ENCODE data around the gene SRBD1.

SRBD1 gene

GRCh38 chr2:45591073-45591472 lies 20.0 kb downstream of the SRBD1 start:
- peaks cover 0 to 22% (median 4%) of the 10 kb centered on the region in 11 experiments; a peak in 10 of 22 replicates for H3K9me3 ChIP-seq (replicated peaks in 1 of 11)
- TF ChIP-seq Cebpa-rat (IDR thresholded peaks at IDR 0.05) = no peak
- no peak overlapping the region for H3K9ac ChIP-seq
- no peak overlapping the region for H3K4me2 ChIP-seq
- peaks cover 7 to 55% (median 46%) of the 10 kb centered on the region in 11 experiments for H3K36me3 ChIP-seq
- H3K4me3 ChIP-seq = no peak overlapping the region
- no peaks in the 10 kb centered on the region for H3K27me3 ChIP-seq
- H3K4me1 ChIP-seq = peaks cover 0 to 23% (median 5%) of the 10 kb centered on the region in 10 experiments; a peak in 10 of 20 replicates
- no peak overlapping the region for H3K27ac ChIP-seq
- peaks cover 0 to 8% (median 0%) of the 10 kb centered on the region in 11 experiments; a peak in 3 of 22 replicates for H4K20me1 ChIP-seq

GRCh38 chr2:45588158-45588829 lies 22.8 kb downstream of the SRBD1 start:
- H3K9me3 ChIP-seq (replicated peaks in 1 of 11) = peaks cover 0 to 22% (median 4%) of the 10 kb centered on the region in 11 experiments; a peak in 10 of 22 replicates
- H3K27me3 ChIP-seq = no peaks in the 10 kb centered on the region
- TF ChIP-seq Cebpa-rat (IDR thresholded peaks at IDR 0.05) = no peak
- H3K36me3 ChIP-seq = peaks cover 7 to 42% (median 30%) of the 10 kb centered on the region in 11 experiments
- H3K4me1 ChIP-seq = peaks cover 0 to 19% (median 4%) of the 10 kb centered on the region in 10 experiments; a peak in 9 of 20 replicates
- H3K4me2 ChIP-seq = peak overlapping the region in 1 of 11 experiments; percentile 22; a peak in 2 of 22 replicates
- no peak overlapping the region for H3K4me3 ChIP-seq
- no peaks in the 10 kb centered on the region; a peak in 1 of 22 replicates for H4K20me1 ChIP-seq
- H3K9ac ChIP-seq = no peak overlapping the region
- no peak overlapping the region for H3K27ac ChIP-seq

GRCh38 chr2:45586600-45586999 lies 24.5 kb downstream of the SRBD1 start:
- Histone ChIP-seq H3K4me1 (peaks cover 0 to 24% (median 4%) of the 10 kb centered on the region in 10 experiments; a peak in 9 of 20 replicates), H3K9me3 (replicated peaks in 1 of 11) (peaks cover 0 to 11% (median 3%) of the 10 kb centered on the region in 11 experiments; a peak in 7 of 22 replicates), H3K36me3 (peaks cover 3 to 30% (median 16%) of the 10 kb centered on the region in 11 experiments; a peak in 18 of 22 replicates), H3K27me3 (no peaks in the 10 kb centered on the region), H3K4me3 (no peak overlapping the region), H4K20me1 (no peaks in the 10 kb centered on the region; a peak in 1 of 22 replicates), H3K4me2 (no peak overlapping the region), H3K27ac (no peak overlapping the region), H3K9ac (no peak overlapping the region)
- no peak for TF ChIP-seq Cebpa-rat (IDR thresholded peaks at IDR 0.05)

- no peak for TF ChIP-seq Cebpa-rat (IDR thresholded peaks at IDR 0.05)
- H3K9ac ChIP-seq = no peak overlapping the region
- H3K36me3 ChIP-seq = peaks cover 4 to 30% (median 12%) of the 10 kb centered on the region in 11 experiments; a peak in 14 of 22 replicates
- H3K9me3 ChIP-seq (replicated peaks in 1 of 11) = peaks cover 0 to 3% (median 0%) of the 10 kb centered on the region in 11 experiments; a peak in 1 of 22 replicates
- H3K27me3 ChIP-seq = no peaks in the 10 kb centered on the region
- H3K4me3 ChIP-seq = no peak overlapping the region
- H3K4me2 ChIP-seq = no peak overlapping the region
- H3K4me1 ChIP-seq = peaks cover 0 to 24% (median 4%) of the 10 kb centered on the region in 10 experiments; a peak in 9 of 20 replicates
- H4K20me1 ChIP-seq = no peaks in the 10 kb centered on the region; a peak in 1 of 22 replicates
- H3K27ac ChIP-seq = no peak overlapping the region
Measured at GRCh38 chr2:45585267-45585861, 25.7 kb downstream of the SRBD1 start.

- H3K4me1 ChIP-seq = peaks cover 2 to 28% (median 5%) of the 10 kb centered on the region in 10 experiments; a peak in 11 of 20 replicates
- H3K4me2 ChIP-seq = peak overlapping the region in 1 of 11 experiments; percentile 22; a peak in 2 of 22 replicates
Measured at GRCh38 chr2:45583977-45584376, 27.1 kb downstream of the SRBD1 start.

GRCh38 chr2:45582522-45582921 lies 28.5 kb downstream of the SRBD1 start:
- TF ChIP-seq Cebpa-rat (IDR thresholded peaks at IDR 0.05) = no peak
- Histone ChIP-seq H4K20me1 (no peaks in the 10 kb centered on the region), H3K4me3 (no peak overlapping the region), H3K27me3 (no peaks in the 10 kb centered on the region), H3K4me2 (peak overlapping the region in 1 of 11 experiments; percentile 37; a peak in 1 of 22 replicates), H3K4me1 (peaks cover 0 to 25% (median 6%) of the 10 kb centered on the region in 10 experiments; a peak in 10 of 20 replicates), H3K9ac (no peak overlapping the region), H3K9me3 (replicated peaks in 1 of 11) (no peaks in the 10 kb centered on the region), H3K27ac (no peak overlapping the region), H3K36me3 (peaks cover 0 to 26% (median 11%) of the 10 kb centered on the region in 11 experiments; a peak in 11 of 22 replicates)

More at GRCh38 chr2:45583977-45584376, 27.1 kb downstream of the SRBD1 start:
- Histone ChIP-seq H3K9ac (0 out of 22 replicates have a peak overlapping the region, but pooled peaks of 1 of the 11 experiments have one; percentile 10), H3K9me3 (replicated peaks in 1 of 11) (no peaks in the 10 kb centered on the region), H3K4me3 (no peak overlapping the region), H3K27me3 (no peaks in the 10 kb centered on the region), H3K27ac (no peak overlapping the region), H4K20me1 (no peaks in the 10 kb centered on the region; a peak in 1 of 22 replicates), H3K36me3 (peaks cover 0 to 26% (median 11%) of the 10 kb centered on the region in 11 experiments; a peak in 11 of 22 replicates)
- TF ChIP-seq Cebpa-rat (IDR thresholded peaks at IDR 0.05) = no peak

- no peak for TF ChIP-seq Cebpa-rat (IDR thresholded peaks at IDR 0.05)
- Histone ChIP-seq H3K4me1 (peaks cover 0 to 22% (median 8%) of the 10 kb centered on the region in 10 experiments; a peak in 9 of 20 replicates), H3K9ac (no peak overlapping the region), H3K4me3 (no peak overlapping the region), H3K27ac (no peak overlapping the region), H3K27me3 (no peaks in the 10 kb centered on the region), H3K9me3 (replicated peaks in 1 of 11) (no peaks in the 10 kb centered on the region), H3K36me3 (peaks cover 13 to 54% (median 22%) of the 10 kb centered on the region in 11 experiments; a peak in 20 of 22 replicates), H3K4me2 (peak overlapping the region in 2 of 11 experiments; percentile 33 to 41; a peak in 1 of 22 replicates), H4K20me1 (no peaks in the 10 kb centered on the region)
Measured at GRCh38 chr2:45578056-45578843, 32.8 kb downstream of the SRBD1 start.

GRCh38 chr2:45577441-45577840 lies 33.6 kb downstream of the SRBD1 start:
- no peak overlapping the region for H3K4me3 ChIP-seq

More at GRCh38 chr2:45577441-45577840, 33.6 kb downstream of the SRBD1 start:
- peaks cover 0 to 5% (median 3%) of the 10 kb centered on the region in 11 experiments; a peak in 12 of 22 replicates for H3K9me3 ChIP-seq (replicated peaks in 1 of 11)
- H3K9ac ChIP-seq = no peak overlapping the region
- peaks cover 0 to 21% (median 7%) of the 10 kb centered on the region in 10 experiments; a peak in 9 of 20 replicates for H3K4me1 ChIP-seq
- no peaks in the 10 kb centered on the region for H4K20me1 ChIP-seq
- no peak overlapping the region for H3K27ac ChIP-seq
- no peak for TF ChIP-seq Cebpa-rat (IDR thresholded peaks at IDR 0.05)
- H3K4me2 ChIP-seq = no peak overlapping the region
- H3K27me3 ChIP-seq = no peaks in the 10 kb centered on the region
- H3K36me3 ChIP-seq = peaks cover 21 to 57% (median 30%) of the 10 kb centered on the region in 11 experiments; a peak in 20 of 22 replicates
